ENCODE measurements around the gene LCP1.

The LCP1 gene

GRCh38 chr13:46126552-46127357 lies 55.2 kb downstream of the LCP1 start:
- peak; percentile 99 for TF ChIP-seq CTCF (conservative IDR thresholded peaks at IDR 0.05; ENCODE audit: control insufficient read depth, insufficient read depth, low read depth, low read length)
- H3K4me3 ChIP-seq (ENCODE audit: control insufficient read depth, low read depth, low read length) = no peak overlapping the region
- DNase-seq (ENCODE audit: low read depth) = peak; percentile 74

- no peak for DNase-seq (ENCODE audit: low read depth)
- H3K4me3 ChIP-seq (ENCODE audit: control insufficient read depth, low read depth, low read length) = no peak overlapping the region
- no peak for TF ChIP-seq CTCF (conservative IDR thresholded peaks at IDR 0.05; ENCODE audit: control insufficient read depth, insufficient read depth, low read depth, low read length)
Measured at GRCh38 chr13:46126056-46126455, 55.9 kb downstream of the LCP1 start.

DNA sequence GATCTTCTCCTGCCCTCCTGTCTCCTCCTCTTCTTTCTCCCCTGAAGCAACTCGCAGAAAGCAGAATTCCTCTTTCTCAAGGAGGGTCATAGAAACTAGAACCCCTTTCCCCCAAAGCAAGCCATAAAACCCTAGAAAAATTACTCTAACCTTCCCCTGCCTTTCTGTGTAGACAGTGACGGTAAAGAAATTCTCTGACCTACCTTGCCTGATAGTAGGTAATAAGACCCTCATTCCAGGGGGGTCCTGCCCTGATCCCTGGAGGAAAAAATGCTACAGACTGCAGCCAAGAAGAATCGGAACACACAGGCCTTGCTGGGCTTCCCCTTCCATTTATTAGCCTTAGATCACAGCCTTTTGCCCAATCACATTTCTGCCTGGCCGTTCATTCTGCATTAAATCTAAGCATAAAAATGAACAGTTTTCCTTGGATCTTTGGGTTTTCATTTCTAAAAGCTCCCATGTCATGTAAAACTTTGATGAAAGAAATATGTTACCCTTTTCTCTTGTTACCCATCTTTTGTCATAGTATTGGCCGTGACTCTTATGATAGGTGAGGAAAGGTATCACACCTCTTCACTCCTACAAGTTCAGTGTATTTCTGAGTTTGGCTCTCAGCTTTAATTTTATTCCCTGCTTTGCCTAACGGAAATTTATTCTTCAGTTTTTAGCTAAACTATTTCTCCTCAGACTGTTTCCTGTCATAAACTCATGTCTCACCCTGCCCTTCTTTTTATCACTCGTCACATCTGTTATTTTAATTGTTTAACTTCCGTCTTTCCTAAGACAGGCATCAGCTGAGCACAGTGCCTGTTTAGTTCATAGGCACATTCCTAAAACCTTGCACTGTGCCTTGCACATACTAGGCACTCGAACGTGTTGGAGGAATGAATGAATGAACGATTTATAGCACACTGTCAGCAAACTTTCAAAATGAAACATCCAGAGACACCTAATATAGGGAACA lies 56.7 kb downstream of the LCP1 start:
- TF ChIP-seq CTCF (conservative IDR thresholded peaks at IDR 0.05; ENCODE audit: control insufficient read depth, insufficient read depth, low read depth, low read length) = no peak
- no peak for DNase-seq (ENCODE audit: low read depth)
- no peak overlapping the region for H3K4me3 ChIP-seq (ENCODE audit: control insufficient read depth, low read depth, low read length)

GRCh38 chr13:46124531-46124966 lies 57.4 kb downstream of the LCP1 start:
- TF ChIP-seq CTCF (conservative IDR thresholded peaks at IDR 0.05; ENCODE audit: control insufficient read depth, insufficient read depth, low read depth, low read length) = no peak
- H3K4me3 ChIP-seq (ENCODE audit: control insufficient read depth, low read depth, low read length) = no peak overlapping the region
- DNase-seq (ENCODE audit: low read depth) = no peak

DNA sequence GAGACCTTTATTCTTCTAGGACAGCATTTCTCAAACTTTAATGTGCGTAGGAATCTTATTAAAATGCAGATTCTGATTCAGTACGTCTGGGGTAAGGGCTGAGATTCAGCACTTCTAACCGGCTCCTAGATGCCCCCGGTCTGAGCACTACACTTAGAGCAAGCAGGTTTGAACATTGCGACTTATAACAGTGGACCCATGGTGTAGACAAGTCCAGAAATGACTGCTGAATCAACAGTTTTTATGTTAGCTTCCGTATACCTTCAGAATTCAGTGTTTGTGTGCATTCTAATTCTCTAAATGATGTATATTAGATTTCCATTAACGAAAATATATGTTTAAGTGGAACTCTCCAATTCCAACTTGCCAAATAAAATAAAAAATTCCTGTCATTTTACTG lies 59.7 kb downstream of the LCP1 start:
- no peak for DNase-seq (ENCODE audit: low read depth)
- no peak overlapping the region for H3K4me3 ChIP-seq (ENCODE audit: control insufficient read depth, low read depth, low read length)
- no peak for TF ChIP-seq CTCF (conservative IDR thresholded peaks at IDR 0.05; ENCODE audit: control insufficient read depth, insufficient read depth, low read depth, low read length)

GRCh38 chr13:46121597-46122163 lies 60.3 kb downstream of the LCP1 start:
- H3K4me3 ChIP-seq (ENCODE audit: control insufficient read depth, low read depth, low read length) = no peak overlapping the region
- DNase-seq (ENCODE audit: low read depth) = no peak
- TF ChIP-seq CTCF (conservative IDR thresholded peaks at IDR 0.05; ENCODE audit: control insufficient read depth, insufficient read depth, low read depth, low read length) = no peak
